Measurements from ENCODE around the gene AGAP1.

Gene AGAP1

DNA sequence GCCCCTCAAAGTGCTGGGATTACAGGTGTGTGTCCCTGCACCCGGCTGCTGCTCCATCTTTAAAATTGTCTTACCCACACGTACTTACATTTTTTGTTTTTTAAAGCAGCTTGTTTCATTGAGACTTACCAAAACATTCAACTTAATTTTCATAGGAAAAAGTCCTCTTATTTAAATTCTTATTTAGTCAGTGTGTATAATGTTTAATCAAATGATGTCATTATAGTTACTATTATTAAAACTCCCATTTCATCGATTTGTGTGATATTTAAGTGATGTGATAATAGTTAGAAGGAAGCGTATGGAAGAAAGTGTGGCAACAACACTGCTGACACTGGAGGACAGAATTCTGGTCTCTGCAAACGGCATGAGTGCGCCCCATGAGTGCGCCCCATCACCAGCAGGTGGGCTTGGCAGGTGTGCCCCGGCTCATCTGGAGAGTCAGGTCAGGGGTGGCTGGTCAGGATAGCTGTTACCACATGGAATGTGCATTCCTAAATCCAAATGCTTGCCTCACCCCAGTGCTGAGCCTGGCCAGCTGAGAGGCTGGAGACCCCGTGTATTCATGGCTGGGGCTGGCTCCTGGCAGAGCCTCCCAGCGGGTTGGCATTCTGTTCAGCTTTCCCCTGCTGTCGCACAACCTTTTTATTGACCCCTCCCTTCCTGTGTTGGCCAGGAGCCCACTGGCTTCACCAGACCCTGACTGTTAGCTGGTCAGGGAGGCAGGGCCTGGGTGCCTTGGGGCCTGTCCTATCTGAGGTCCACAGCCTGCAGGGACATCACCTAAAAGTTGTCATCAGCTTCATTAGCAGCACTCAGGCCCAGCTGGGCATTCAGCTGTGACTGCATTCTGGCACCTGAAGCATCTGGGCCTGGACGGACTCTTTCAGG is 79.7 kb downstream of the AGAP1 start:
- no peak for DNase-seq

DNA sequence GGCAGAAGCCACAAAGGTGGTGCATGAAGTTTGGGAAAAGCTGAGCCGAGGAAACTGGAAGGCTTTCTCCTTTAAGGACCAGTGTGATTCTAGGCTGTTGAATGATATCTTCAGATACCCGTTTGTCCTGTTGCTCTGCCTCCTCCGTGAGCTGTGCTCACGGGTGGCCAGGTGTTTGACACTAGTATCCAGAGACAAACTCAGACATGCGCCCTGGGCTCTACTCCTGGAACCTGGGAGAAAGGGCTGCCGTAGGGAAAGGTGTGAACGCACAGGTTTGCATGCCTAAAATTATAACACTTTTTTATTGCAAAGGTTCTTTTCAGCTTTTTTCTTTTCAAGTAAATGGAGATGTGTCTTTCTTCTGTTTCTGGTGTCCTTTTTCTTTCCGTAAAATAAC is 81.6 kb downstream of the AGAP1 start:
- no peak for DNase-seq

DNA sequence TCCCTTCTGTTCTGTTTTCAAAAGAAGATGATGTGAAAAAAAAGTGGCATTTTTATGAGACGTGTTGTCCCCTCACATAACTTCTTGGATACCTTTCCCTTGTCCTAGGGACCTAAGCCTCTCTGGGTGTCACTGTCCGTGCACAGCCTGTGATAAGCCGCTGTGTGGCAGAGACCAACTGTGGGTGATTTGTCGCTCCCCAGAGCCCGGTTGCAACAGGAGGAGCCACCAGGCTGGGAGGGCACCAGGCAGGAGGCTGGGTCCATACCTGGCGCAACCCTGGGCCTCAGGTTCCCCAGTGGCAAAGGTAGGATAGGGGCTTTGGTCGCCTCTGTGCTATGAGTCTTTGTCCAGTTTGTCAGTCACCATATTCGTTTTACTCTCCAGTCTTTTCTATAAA is 82.1 kb downstream of the AGAP1 start:
- DNase-seq: no peak

DNA sequence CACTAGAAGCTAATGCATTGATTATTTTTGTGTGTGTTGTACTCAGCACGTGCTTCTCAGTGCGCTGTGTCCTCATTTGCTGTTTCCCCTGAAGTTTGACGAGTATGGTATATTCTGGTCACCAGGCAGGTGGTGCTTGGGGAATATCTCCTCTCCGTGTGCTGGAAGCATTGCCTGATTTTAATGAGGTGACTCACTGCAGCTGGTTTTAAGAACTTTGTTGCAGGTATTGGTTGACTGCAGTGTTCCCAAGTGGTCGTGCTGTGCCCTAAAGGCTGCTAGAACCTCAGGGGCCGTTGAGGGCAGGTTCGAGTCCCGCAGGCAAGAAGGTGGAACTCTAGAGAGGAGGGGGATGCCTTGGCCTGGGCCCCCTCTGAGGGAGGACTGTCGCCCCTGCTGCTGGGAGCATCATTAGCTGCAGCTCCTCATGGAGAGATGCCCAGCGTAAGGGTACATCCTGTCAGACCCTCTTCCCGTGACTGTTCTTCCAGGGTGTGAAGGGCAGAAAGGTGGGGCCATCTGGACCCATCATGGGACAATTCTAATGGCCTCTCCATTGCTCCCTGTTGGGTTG is 82.6 kb downstream of the AGAP1 start:
- DNase-seq: no peak

DNA sequence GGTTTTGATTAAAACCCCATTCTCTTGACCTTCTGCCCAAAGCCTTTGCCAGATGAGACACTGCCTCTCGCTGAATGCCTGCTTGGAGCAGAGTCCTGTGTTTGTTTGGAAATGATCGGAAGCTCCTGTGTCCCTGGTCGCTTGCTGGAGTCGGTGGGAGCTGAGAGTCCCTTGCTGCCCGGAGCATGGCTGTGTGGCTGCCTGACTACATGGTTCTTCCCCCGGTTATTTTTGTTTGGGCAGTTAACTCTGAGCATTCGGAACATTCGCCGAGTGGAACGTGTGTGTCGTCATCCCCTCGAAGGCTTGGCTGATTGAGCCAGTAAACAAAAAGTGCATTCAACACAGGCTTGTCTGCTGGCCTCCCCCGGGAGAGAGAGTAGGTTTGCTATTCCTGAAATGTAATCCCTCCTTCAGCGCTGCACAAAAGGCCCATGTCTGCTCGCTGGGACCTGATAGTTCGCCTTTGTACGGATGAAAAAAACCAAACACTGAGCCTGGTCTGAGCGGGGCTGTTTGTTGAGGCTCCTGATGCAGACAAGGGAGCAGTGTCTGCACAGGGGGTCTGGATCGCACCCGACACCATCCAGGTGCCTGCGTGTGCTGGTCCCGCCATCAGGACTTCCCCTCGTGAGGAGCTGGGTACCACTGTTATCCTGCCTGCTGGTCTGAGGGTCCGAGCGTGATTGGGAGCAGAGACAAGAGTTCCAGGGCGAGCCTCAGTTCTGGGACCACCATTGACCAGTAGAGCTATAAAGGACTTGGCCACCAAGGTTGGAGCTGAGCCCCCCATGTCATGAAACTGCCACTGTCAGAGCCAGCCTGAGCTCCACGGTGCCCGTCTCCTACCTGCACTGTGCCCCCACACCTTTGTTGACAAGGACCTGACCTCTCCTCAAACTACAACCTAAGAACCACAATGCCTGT is 83.8 kb downstream of the AGAP1 start:
- no peak for DNase-seq

DNA sequence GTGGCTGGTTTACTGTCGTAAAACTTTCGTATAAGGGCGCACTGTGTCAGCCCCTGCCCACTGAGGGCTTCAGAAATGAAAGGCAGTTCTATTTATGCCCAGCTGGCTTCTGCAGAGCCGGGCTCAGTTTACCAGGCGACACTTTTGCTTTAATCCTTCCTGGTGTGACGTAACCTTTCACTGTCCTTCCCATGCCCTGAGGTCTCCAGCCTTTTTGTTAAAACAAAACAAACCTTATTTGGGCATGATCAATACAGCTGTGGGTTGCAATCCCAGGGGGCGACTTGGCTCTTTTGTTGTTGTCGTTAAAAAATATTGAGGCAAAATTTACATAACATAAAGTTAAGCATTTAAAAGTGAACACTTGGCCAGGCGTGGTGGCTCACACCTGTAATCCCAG is 85.3 kb downstream of the AGAP1 start:
- no peak for DNase-seq

DNA sequence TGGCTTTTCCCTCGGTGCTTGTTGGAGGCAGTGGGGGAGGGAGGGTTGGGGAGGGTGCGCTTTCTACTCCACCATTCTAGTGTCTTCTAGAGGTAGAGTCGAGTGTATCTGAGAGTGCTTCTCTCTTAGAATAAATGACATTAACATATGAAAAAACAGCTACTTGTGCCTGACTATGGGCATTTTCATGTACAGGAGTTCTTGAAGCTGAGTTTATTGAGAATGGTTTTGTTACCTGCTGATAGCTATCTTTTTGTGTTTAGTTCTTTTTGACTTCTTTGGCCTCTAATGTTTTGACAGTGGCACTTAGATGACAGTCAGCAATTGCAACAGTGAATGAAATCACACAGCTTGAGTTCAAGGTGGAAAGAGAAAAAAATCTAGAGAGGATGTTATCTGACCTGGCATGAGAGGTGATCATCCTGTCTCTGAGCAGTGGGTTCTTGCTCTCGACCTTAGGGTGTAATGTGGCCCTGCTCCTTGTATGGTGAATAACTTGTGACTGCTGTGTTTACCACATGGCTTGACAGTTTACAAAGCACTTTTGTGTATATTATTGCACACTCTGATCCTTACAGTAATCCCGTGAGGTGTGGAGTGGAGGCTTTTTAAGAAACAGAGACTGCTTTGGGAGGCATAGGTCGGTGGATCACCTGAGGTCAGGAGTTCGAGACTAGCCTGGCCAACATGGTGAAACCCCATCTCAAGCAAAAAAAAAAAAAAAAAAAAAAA is 86.7 kb downstream of the AGAP1 start:
- DNase-seq: no peak

DNA sequence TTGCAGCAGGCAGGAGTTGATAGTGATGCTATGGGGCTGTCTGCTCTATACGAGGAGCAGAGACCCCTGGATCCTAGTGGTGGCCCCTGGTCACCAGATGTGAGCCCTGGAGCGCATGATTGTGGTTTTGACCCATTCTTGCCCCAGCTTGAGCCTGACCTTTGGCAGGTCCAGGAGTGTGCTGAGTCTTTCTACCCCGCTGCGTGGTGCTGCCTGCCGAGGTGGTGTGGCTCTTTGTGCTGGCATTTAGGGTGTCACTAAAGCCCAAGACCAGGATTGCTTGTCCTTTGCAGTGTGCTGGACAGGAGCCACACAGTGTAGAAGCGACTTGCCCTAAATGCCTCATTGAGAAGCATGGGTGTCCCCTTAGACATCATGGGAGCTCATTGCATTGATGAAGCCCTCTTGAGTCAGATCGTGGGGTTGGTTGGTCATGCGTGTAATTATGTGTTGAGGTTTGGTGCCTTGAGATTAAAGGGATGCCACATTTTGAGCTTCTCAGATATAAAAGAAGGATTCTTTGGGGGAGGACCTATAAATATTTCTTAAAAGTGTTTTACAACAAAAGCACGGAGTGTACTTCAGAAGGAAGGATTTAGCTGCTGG is 88.3 kb downstream of the AGAP1 start:
- DNase-seq: no peak

DNA sequence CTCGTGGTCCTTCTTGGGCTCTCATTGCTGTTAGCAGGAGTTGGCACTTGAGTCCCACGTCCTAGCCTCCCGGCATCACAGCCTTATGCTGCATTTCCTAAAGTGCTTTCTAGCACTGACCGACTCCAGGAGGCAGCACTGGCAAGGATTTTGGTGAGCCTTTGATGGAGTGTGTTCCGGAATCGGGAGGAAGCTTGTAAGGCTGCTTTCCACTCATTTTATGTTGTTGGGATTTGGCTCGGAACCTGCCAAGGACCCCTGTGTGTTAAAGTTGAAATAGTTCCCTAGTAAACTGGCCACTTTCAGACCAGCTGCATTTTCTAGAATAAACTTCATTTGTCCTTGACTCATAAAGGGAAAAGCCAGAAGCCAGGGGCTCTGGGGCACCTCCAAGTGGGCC is 88.9 kb downstream of the AGAP1 start:
- no peak for DNase-seq

DNA sequence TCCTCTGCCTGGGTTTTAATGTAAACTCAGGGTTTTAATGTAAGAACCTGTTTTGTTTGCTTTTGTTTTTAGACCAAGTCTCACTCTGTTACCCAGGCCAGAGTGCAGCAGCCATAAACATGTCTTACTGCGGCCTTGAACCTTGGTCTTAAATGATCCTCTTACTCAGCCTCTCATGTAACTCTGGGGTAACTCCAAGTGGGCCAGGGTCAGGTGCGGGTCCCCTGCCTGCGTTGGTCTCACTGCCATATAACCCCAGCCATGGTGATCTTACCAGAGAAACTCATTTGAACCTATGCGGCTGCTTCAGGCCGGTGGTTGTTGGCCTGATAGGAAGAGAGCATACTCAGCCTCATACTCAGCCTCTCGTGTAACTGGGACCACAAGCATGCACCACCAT is 89.3 kb downstream of the AGAP1 start:
- DNase-seq: no peak

DNA sequence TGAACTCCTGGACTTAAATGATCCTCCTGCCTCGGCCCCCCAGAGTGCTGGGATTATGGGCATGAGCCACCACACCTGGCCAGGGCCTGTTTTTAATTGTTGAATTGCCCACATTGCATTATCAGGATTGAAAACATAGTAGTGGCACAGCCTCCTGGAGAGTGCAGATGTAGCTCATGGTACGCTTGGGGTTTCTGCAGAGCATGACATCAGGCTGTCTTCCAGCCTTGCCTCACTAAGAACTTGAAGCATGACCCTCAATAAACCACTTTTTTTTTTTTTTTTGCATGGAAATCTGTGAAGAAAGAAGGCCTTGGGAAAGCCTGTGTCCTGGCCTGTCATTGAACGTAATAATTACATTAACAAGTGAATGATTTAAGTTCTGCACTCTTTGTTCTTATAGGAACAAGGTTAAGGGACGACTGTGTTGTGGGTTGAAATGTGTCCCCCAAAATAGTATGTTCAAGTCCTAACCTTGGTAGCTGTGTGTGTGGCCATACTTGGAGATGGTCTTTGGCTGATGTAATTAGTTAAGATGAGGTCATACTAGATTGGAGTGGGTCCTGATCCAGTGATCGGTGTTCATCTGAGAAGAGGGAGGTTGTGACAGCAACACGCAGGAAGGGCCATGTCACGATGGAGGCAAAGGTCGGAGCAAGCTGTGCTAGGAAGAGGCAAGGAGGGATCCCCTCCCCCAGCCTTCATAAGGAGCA is 90.2 kb downstream of the AGAP1 start:
- no peak for DNase-seq

DNA sequence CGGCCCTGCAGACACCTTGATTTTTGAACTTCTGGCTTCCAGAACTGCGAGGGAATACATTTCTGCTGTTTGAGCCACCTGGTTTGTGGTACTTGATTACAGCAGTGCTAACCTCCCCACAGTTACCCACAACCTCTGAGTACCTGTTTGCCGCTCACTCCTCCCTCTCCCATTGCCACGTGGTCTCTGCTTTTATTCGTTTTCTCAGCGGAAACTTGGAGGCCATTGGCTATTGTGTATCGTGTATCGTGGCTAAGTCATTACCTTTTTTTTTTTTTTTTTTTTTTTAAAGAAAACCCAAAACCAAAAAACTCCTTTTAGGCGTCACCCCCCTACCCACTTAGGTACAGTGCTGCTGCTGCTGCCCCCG is 90.8 kb downstream of the AGAP1 start:
- no peak for DNase-seq

DNA sequence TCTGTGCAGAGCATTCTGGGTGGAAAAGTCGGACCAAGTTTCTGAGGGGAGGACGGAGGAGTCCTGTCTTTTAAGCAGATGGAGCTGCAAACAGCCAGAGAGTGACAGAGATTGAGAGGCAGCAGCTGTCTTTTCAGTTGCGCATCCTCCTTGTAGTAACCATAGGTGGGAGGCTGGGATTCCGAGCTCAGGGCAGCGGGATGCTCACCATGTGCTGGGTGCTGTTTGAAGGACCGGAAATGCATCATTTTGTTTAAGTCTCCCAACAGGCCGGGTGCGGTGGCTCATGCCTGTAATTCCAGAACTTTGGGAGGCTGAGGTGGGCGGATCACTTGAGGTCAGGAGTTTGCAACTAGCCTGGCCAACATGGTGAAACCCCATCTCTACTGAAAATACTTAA is 93.4 kb downstream of the AGAP1 start:
- no peak for DNase-seq

DNA sequence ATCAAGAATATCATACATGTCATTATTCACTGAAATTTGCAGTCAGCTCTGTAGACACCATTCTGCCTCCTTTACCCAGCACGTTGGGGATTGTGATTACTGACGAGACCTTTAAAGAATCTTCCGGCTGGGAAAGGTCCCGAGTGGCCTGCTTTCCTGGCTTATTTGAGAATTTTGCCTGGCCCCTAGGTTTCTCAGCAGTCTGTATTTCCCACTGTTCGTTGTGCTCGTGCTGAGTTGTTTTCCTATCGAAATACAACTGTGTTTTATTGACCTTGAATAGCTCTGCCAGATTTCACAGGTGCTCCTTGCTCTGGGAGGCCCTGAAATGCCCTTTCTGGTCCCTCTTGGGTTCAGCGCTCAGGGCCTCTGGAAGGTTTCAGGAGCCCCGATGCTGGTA is 94.9 kb downstream of the AGAP1 start:
- no peak for DNase-seq

DNA sequence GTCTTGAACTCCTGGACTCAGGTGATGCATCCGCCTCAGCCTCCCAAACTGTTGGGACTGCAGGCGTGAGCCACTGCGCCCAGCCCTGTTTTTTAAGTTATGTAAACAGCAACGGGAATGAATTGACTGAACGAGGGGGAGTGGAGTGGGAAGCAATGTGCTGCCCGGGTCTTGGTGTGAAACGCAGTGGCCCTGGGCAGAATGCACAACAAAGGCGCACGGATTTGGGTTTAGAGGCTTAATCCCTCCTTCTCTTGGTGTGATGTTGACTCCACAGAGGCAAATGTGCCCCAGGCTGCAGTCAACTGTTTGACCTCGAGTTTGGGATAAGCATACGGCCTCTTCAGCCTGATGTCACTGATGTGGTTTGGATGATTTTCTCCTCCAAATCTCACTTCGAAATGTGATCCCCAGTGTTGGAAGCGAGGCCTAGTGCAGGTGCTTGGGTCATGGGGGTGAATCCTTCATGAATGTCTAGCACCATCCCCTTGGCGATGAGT is 97.4 kb downstream of the AGAP1 start:
- no peak for DNase-seq

DNA sequence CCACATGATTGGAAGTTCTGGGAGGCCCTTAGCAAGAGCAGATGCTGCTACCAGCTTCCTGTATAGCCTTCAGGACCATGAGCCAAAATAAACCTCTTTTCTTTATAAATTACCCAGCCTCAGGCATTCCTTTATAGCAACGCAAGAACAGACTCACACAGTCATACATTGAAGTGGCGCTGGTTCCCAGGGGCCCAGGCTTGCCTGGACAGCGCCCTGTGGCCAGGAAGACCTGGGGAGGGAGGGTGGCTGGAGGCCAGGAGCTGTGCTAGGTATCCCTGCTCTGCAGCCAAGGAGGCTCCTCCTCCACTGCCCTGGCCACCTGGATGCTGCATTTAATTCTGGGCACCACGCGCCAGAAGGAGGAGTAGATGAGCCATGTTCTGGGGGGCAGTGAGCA is 98.1 kb downstream of the AGAP1 start:
- DNase-seq: no peak

DNA sequence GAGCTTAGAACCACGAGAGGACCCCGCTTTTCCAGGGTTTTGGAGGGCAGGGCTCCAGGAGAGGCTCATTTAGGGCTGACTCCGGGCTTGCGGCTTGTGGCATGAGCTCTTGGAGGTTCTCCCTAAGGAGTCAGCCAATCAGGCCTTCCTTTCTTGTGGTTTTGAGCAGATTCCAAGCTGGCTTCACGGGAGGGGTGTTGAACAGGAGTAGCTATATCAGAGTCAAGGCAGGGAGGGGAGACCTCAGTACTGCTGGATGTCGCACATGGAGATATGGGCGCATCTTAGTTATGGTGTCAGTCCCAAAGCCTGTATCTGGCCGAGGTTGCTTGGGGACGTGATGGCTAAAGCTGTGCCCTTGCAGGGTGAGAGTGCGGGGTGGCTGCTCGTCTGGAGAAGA is 98.6 kb downstream of the AGAP1 start:
- no peak for DNase-seq

DNA sequence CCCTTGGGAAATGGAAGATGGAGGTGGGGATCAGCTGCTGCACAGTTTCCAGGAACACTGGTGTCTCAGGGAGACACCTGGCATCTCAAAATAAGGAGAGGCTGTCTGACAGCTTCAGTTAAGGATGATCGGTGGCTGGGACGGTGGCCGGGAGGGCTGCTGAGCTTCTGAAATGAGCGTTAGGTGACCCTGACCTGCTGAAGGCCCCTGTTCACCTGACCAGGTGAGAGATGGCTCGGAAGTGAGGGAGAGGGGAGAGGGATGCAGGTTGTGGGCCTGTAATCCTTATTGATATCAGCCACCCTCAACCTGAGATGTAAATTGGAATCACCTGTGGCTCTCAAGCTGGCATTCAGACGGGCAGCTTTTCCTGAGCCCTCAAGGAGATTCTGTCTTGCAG is 99.0 kb downstream of the AGAP1 start:
- DNase-seq: no peak

DNA sequence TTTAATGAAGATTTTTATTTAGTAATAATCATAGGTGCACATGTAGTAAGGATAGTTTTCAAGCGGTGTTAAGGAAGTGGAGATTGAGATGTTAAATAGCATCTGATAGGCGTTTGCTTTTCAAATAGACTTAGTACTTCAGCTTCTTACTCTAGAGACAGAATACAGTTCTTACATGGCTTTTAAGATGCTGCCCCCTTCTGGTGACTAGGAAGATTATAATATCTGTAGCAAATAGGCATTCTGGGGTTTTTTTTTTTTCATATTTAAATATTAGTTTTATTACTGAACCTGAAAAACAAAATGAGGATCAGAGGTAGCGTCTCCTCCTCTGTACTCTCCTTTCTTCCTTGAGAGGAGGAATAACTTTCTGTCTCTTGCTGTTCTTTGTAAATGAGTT is 100.2 kb downstream of the AGAP1 start:
- DNase-seq: no peak

DNA sequence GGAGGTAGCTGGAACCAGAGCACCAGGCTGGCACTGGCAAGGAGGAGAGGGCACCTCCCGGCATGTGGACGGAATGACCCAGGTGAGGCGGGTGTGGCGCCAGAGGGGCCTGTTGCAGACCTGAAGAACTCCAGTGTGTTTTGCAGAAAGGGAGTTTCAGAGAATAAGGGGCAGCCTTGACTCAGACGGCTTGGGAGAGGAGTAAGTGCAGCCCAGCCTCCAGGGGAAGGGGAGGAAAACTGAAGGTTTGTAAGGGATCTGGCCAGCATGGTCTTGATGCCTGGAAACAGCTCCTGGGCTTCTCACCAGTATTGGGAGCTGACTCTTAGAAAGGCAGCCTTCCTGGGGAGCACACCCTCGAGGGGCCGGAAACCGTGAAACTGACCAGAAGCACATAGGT is 101.1 kb downstream of the AGAP1 start:
- no peak for DNase-seq

DNA sequence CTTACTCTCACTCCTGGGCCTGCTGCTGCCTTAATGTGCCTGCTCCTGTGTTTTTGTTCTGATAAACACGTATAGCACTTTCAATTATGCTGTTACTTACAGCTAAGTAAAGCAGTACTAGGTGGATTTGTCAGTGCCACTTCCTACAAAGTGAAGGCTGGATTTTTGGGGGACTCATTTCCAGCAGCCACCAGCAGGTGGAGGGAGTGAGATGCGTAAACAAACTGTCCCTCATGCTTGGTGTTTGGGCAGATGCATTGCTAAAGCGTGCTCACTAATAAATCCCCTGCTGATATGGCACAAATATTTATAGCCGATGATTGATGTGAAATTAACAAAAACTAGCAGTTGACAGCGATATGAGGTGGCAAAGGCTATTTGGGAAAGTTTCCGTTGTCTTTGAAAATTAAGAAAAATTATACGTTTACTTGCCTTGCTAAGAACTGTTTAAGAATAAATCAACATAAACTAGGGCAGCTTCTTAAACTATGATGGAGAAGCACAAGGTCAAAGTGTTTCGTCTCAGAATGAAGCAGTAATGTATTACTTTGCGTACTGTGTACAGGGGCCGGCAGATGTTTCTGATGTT is 101.7 kb downstream of the AGAP1 start:
- no peak for DNase-seq
